Upper lobe of left lung (tissue), 6 donors: ENCODE measurements around the gene KRTAP19-5. TPM values are rescaled to one million over a fixed set of nuclear protein-coding genes. Genes with fewer than 3 reads are reported as not detected.

Experiments
- small RNA-seq, 4 donors: library from RNA; depleted of rRNA; stranded (forward); fragments of <200 nt; gene quantifications; one replicate each; pipeline ENCODE3, GENCODE V24; 2016
- total RNA-seq, 6 donors: library from RNA; depleted of rRNA in 4 of 6; stranded (reverse); fragments of >200 nt in 4 of 6; gene quantifications; one replicate each; pipeline versions ENCODE4 v1.1.0 to v1.2.1, GENCODE V29; 2016 to 2021
- donor health status: DM: no; HTN: no; CAD: no; lungs with moderate emphysema.
- donor health status: DM: no; HTN: yes; CAD: no; lungs with severe emphysema.

Gene KRTAP19-5
- total RNA-seq, 6 donors from 2014 or later: not detected

Small RNAs within 50 kb of the gene (small RNA-seq; reads per million reads assigned to genes)
- gene AP000567.1 (0 reads per million in 4 donors), gene KRTAP19-10P (0 reads per million in 4 donors), gene KRTAP19-11P (0 reads per million in 4 donors), gene KRTAP19-9P (0 reads per million in 4 donors)

Other genes with a start within 250 kb of the KRTAP19-5 start
- gene KRTAP24-1, start 219.2 kb downstream of the KRTAP19-5 start, total RNA-seq: not detected
- not detected for gene KRTAP25-1, start 212.6 kb downstream of the KRTAP19-5 start, total RNA-seq
- gene KRTAP26-1, start 181.8 kb downstream of the KRTAP19-5 start, total RNA-seq: not detected
- gene KRTAP27-1, start 164.4 kb downstream of the KRTAP19-5 start, total RNA-seq: not detected
- not detected for gene KRTAP23-1, start 153.5 kb downstream of the KRTAP19-5 start, total RNA-seq
- not detected for gene KRTAP13-2, start 129.9 kb downstream of the KRTAP19-5 start, total RNA-seq
- not detected for gene KRTAP13-1, start 106.1 kb downstream of the KRTAP19-5 start, total RNA-seq
- not detected for gene KRTAP13-3, start 76.2 kb downstream of the KRTAP19-5 start, total RNA-seq
- not detected for gene KRTAP13-4, start 71.9 kb downstream of the KRTAP19-5 start, total RNA-seq
- not detected for gene KRTAP15-1, start 61.9 kb downstream of the KRTAP19-5 start, total RNA-seq
- gene KRTAP19-1, start 21.8 kb downstream of the KRTAP19-5 start, total RNA-seq: not detected
- not detected for gene KRTAP19-2, start 14.7 kb downstream of the KRTAP19-5 start, total RNA-seq
- gene KRTAP19-3, start 10.1 kb downstream of the KRTAP19-5 start, total RNA-seq: not detected
- gene KRTAP19-4, start 5.0 kb downstream of the KRTAP19-5 start, total RNA-seq: not detected
- gene KRTAP19-6, start 39.7 kb upstream of the KRTAP19-5 start, total RNA-seq: not detected
- not detected for gene KRTAP19-7, start 59.2 kb upstream of the KRTAP19-5 start, total RNA-seq
- gene KRTAP22-2, start 88.3 kb upstream of the KRTAP19-5 start, total RNA-seq: not detected
- not detected for gene KRTAP6-3, start 90.3 kb upstream of the KRTAP19-5 start, total RNA-seq
- not detected for gene KRTAP6-2, start 96.8 kb upstream of the KRTAP19-5 start, total RNA-seq
- not detected for gene KRTAP22-1, start 98.9 kb upstream of the KRTAP19-5 start, total RNA-seq
- gene KRTAP6-1, start 111.8 kb upstream of the KRTAP19-5 start, total RNA-seq: not detected
- gene KRTAP20-1, start 114.3 kb upstream of the KRTAP19-5 start, total RNA-seq: not detected
- not detected for gene KRTAP20-4, start 118.5 kb upstream of the KRTAP19-5 start, total RNA-seq
- not detected for gene KRTAP20-2, start 133.1 kb upstream of the KRTAP19-5 start, total RNA-seq
- gene KRTAP20-3, start 140.7 kb upstream of the KRTAP19-5 start, total RNA-seq: not detected
- not detected for gene KRTAP21-3, start 216.6 kb upstream of the KRTAP19-5 start, total RNA-seq
- gene KRTAP21-2, start 245.1 kb upstream of the KRTAP19-5 start, total RNA-seq: not detected